Left hindlimb (tissue), 1 donor: ENCODE data around the gene APP.

Experiments used
- DNase-seq: peaks from one replicate; pipeline ENCODE4 v3.0.0-alpha.2; 2018

The APP gene

GRCh38 chr21:25967901-25968438 is 202.6 kb downstream of the APP start:
- no peak for DNase-seq

GRCh38 chr21:25967181-25967900 is 203.2 kb downstream of the APP start:
- DNase-seq, result no peak

GRCh38 chr21:25965951-25966707 is 204.4 kb downstream of the APP start:
- no peak for DNase-seq

GRCh38 chr21:25964926-25965325 is 205.6 kb downstream of the APP start:
- no peak for DNase-seq

GRCh38 chr21:25964015-25964414 is 206.6 kb downstream of the APP start:
- DNase-seq, result no peak

GRCh38 chr21:25963181-25963580 is 207.4 kb downstream of the APP start:
- DNase-seq, result no peak

- no peak for DNase-seq
Measured at GRCh38 chr21:25961042-25961441, 209.5 kb downstream of the APP start.

- peak; percentile 45 for DNase-seq
Measured at GRCh38 chr21:25960402-25960801, 210.2 kb downstream of the APP start.

- DNase-seq, result no peak
Measured at GRCh38 chr21:25959799-25960198, 210.8 kb downstream of the APP start.

GRCh38 chr21:25956993-25957714 is 213.4 kb downstream of the APP start:
- no peak for DNase-seq

- DNase-seq, result no peak
Measured at GRCh38 chr21:25955646-25956045, 214.9 kb downstream of the APP start.

GRCh38 chr21:25953659-25954058 is 216.9 kb downstream of the APP start:
- DNase-seq, result no peak

GRCh38 chr21:25953196-25953595 is 217.4 kb downstream of the APP start:
- DNase-seq, result no peak

GRCh38 chr21:25952306-25952705 is 218.3 kb downstream of the APP start:
- no peak for DNase-seq

GRCh38 chr21:25949701-25950100 is 220.9 kb downstream of the APP start:
- no peak for DNase-seq

- no peak for DNase-seq
Measured at GRCh38 chr21:25944672-25945213, 225.8 kb downstream of the APP start.

GRCh38 chr21:25944082-25944481 is 226.5 kb downstream of the APP start:
- no peak for DNase-seq

GRCh38 chr21:25942135-25942534 is 228.4 kb downstream of the APP start:
- no peak for DNase-seq

- DNase-seq, result no peak
Measured at GRCh38 chr21:25939396-25939761, 231.2 kb downstream of the APP start.

- no peak for DNase-seq
Measured at GRCh38 chr21:25938658-25939395, 231.7 kb downstream of the APP start.

GRCh38 chr21:25936776-25937175 is 233.8 kb downstream of the APP start:
- DNase-seq, result no peak

GRCh38 chr21:25934771-25935224 is 235.8 kb downstream of the APP start:
- peak; percentile 54 for DNase-seq
